H1 (cell line): ENCODE results near the gene TPSG1. TPM values are rescaled to one million over a fixed set of nuclear protein-coding genes. Genes with fewer than 3 reads are reported as not detected.
"Not testable (repeated sequence)": the region's sequence is repeated elsewhere in the genome, so short reads cannot be mapped to it uniquely, and the experiment has no call there.

Experiments
- CTCF ChIA-PET: fragments of 300-600 bp; sonication (Branson Sonifier 250); formaldehyde crosslinking; loops from one replicate; lab custom pipeline; 2021; ENCODE audit not compliant: partially characterized antibody; lab: Charles Lee
- POLR2A ChIA-PET: fragments of 300-600 bp; sonication (Branson Sonifier 250); formaldehyde crosslinking; loops from one replicate; lab custom pipeline; 2021; ENCODE audit warnings: inconsistent platforms; ENCODE audit not compliant: partially characterized antibody; lab: Charles Lee
- DNase-seq, 2 experiments: peaks; one replicate each; pipeline versions ENCODE4 v3.0.0 to v3.0.0-alpha.2; 2010 to 2022; ENCODE audit warnings: low spot score in 2 of 2, low read depth in 1 of 2, mixed read lengths in 1 of 2
- FAIRE-seq: peaks from 2 replicates; lab custom pipeline; 2011; peaks lifted over from hg19 to GRCh38; lab: Jason Lieb, UNC
- H2AFZ ChIP-seq: 2 replicates; pipeline ENCODE4 v1.8.1; 2012; ENCODE audit warnings: low read length, inconsistent platforms
- H2AK5ac ChIP-seq: 2 replicates; pipeline ENCODE4 v1.6.1; 2013; ENCODE audit warnings: low read depth, low read length
- H2BK120ac ChIP-seq: replicated peaks from 2 replicates; pipeline ENCODE3; 2013; ENCODE audit warnings: low read depth, low read length, inconsistent platforms
- H2BK12ac ChIP-seq: 2 replicates; pipeline ENCODE4 v1.6.1; 2013; ENCODE audit warnings: low read depth, low read length
- H2BK15ac ChIP-seq: 2 replicates; pipeline ENCODE4 v1.6.1; 2013; ENCODE audit warnings: low read length
- H2BK20ac ChIP-seq: 2 replicates; pipeline ENCODE4 v1.6.1; 2013; ENCODE audit warnings: low read length
- H2BK5ac ChIP-seq: 2 replicates; pipeline ENCODE4 v1.6.1; 2013; ENCODE audit warnings: low read depth, low read length
- H3K14ac ChIP-seq: 2 replicates; pipeline ENCODE4 v1.6.1; 2013; ENCODE audit warnings: inconsistent platforms; ENCODE audit not compliant: insufficient read length
- H3K18ac ChIP-seq: 2 replicates; pipeline ENCODE4 v1.6.1; 2013; ENCODE audit warnings: low read length; ENCODE audit errors: extremely low read depth
- H3K23ac ChIP-seq: 2 replicates; pipeline ENCODE4 v1.6.1; 2013; ENCODE audit warnings: inconsistent platforms; ENCODE audit not compliant: insufficient read length
- H3K23me2 ChIP-seq: 2 replicates; pipeline ENCODE4 v1.6.1; 2013; ENCODE audit warnings: low read depth, low read length
- H3K27ac ChIP-seq: 2 replicates; pipeline ENCODE4 v1.6.1; 2011; ENCODE audit warnings: low read depth, low read length, inconsistent platforms
- H3K27me3 ChIP-seq, 4 experiments: replicated peaks in 1 of 4; 1 replicate in 1 of 4; 2 replicates in 3 of 4; pipeline versions ENCODE4 v1.6.1 to v1.8.1; 2011 to 2013; ENCODE audit warnings: low read length in 3 of 4, mild to moderate bottlenecking in 3 of 4, inconsistent platforms in 2 of 4, mixed read lengths in 2 of 4, moderate library complexity in 1 of 4; ENCODE audit not compliant: control insufficient read depth in 3 of 4, insufficient read depth in 3 of 4; ENCODE audit errors: extremely low read depth in 1 of 4
- H3K36me3 ChIP-seq, 4 experiments: 2 replicates each; pipeline versions ENCODE4 v1.6.1 to v1.8.1; 2011 to 2013; ENCODE audit warnings: mild to moderate bottlenecking in 4 of 4, low read length in 3 of 4, moderate library complexity in 2 of 4, control low read depth in 1 of 4, inconsistent platforms in 1 of 4; ENCODE audit not compliant: insufficient read depth in 4 of 4, control insufficient read depth in 2 of 4
- H3K4ac ChIP-seq: replicated peaks from 2 replicates; pipeline ENCODE3; 2013; ENCODE audit warnings: low read length, low read depth, mixed read lengths, inconsistent platforms; ENCODE audit not compliant: insufficient read length
- H3K4me1 ChIP-seq, 4 experiments: replicated peaks in 1 of 4; 1 replicate in 1 of 4; 2 replicates in 3 of 4; pipeline versions ENCODE4 v1.6.1 to v1.8.1; 2011 to 2013; ENCODE audit warnings: low read length in 3 of 4, inconsistent platforms in 2 of 4, mixed read lengths in 1 of 4; ENCODE audit not compliant: insufficient read depth in 4 of 4, control insufficient read depth in 3 of 4
- H3K4me2 ChIP-seq, 2 experiments: 2 replicates each; pipeline versions ENCODE4 v1.6.1 to v1.8.1; 2011 to 2013; ENCODE audit warnings: low read depth in 2 of 2, low read length in 2 of 2, control low read depth in 1 of 2, inconsistent platforms in 1 of 2, mild to moderate bottlenecking in 1 of 2; ENCODE audit not compliant: insufficient read depth in 1 of 2
- H3K4me3 ChIP-seq, 4 experiments: fragments of 200-600, 300-600 bp in 1 of 4; sonication (generic), shearing (Covaris generic), sonication (Bioruptor Twin) in 1 of 4; 2 replicates each; pipeline versions ENCODE4 v1.5.1 to v1.8.1; 2011 to 2016; ENCODE audit warnings: low read length in 4 of 4, low read depth in 3 of 4, control low read depth in 2 of 4, inconsistent platforms in 2 of 4, mild to moderate bottlenecking in 2 of 4, mixed read lengths in 1 of 4, moderate library complexity in 1 of 4; ENCODE audit not compliant: insufficient read depth in 2 of 4; ENCODE audit errors: extremely low read depth in 1 of 4
- H3K56ac ChIP-seq: replicated peaks from 2 replicates; pipeline ENCODE3; 2013; ENCODE audit warnings: low read depth, mild to moderate bottlenecking, mixed read lengths, low read length, inconsistent platforms; ENCODE audit not compliant: insufficient read length
- H3K79me1 ChIP-seq: 2 replicates; pipeline ENCODE4 v1.6.1; 2013; ENCODE audit warnings: low read depth, low read length, control low read depth
- H3K79me2 ChIP-seq, 2 experiments: 2 replicates each; pipeline versions ENCODE4 v1.6.1 to v1.8.1; 2012 to 2013; ENCODE audit warnings: low read length in 2 of 2, mild to moderate bottlenecking in 2 of 2, inconsistent platforms in 1 of 2; ENCODE audit not compliant: insufficient read depth in 2 of 2, control insufficient read depth in 1 of 2
- H3K9ac ChIP-seq, 4 experiments: replicated peaks in 1 of 4; 1 replicate in 1 of 4; 2 replicates in 3 of 4; pipeline versions ENCODE4 v1.6.1 to v1.8.1; 2011 to 2013; ENCODE audit warnings: low read depth in 3 of 4, low read length in 3 of 4, control low read depth in 2 of 4, mild to moderate bottlenecking in 2 of 4, moderate library complexity in 2 of 4, inconsistent platforms in 1 of 4; ENCODE audit errors: extremely low read depth in 1 of 4
- H3K9me3 ChIP-seq, 2 experiments: 2 replicates each; pipeline versions ENCODE4 v1.6.1 to v1.8.1; 2012 to 2013; ENCODE audit warnings: mild to moderate bottlenecking in 2 of 2, moderate library complexity in 2 of 2, control low read depth in 1 of 2, inconsistent platforms in 1 of 2, low read depth in 1 of 2, low read length in 1 of 2, mixed read lengths in 1 of 2; ENCODE audit not compliant: insufficient read depth in 2 of 2
- H4K20me1 ChIP-seq, 2 experiments: replicated peaks in 1 of 2; 2 replicates each; pipeline versions ENCODE3 to v1.8.1; 2011 to 2013; ENCODE audit warnings: inconsistent platforms in 2 of 2, low read length in 2 of 2, mild to moderate bottlenecking in 1 of 2; ENCODE audit not compliant: insufficient read depth in 2 of 2, control insufficient read depth in 1 of 2
- H4K5ac ChIP-seq: 2 replicates; pipeline ENCODE4 v1.6.1; 2013; ENCODE audit warnings: low read length, low read depth, mixed read lengths, inconsistent platforms; ENCODE audit not compliant: insufficient read length
- H4K8ac ChIP-seq: 2 replicates; pipeline ENCODE4 v1.8.0; 2013; ENCODE audit warnings: mild to moderate bottlenecking, moderate library complexity, low read length, inconsistent platforms; ENCODE audit not compliant: insufficient read depth; ENCODE audit errors: extremely low read depth
- H4K91ac ChIP-seq: replicated peaks from 2 replicates; pipeline ENCODE3; 2013; ENCODE audit warnings: low read length, mixed read lengths, inconsistent platforms; ENCODE audit not compliant: insufficient read length
- POLR2AphosphoS5 ChIP-seq: IDR thresholded peaks from 2 replicates; pipeline ENCODE4 v1.6.1; 2011; ENCODE audit warnings: low read depth, low read length
- WGBS, 2 experiments: shearing (Covaris generic) in 1 of 2; methylation state at CpG; one replicate each; pipeline versions ENCODE4 v1.1.6 to v1.1.7; 2013 to 2015; ENCODE audit warnings: low lambda C conversion rate in 2 of 2, mixed read lengths in 2 of 2, inconsistent platforms in 1 of 2, low coverage in 1 of 2, missing lambda C conversion rate in 1 of 2; ENCODE audit not compliant: insufficient replicate concordance in 2 of 2, insufficient coverage in 1 of 2, insufficient read length in 1 of 2; ENCODE audit errors: extremely low coverage in 1 of 2, missing lambda C conversion rate in 1 of 2; 5-methylcytosine and 5-hydroxymethylcytosine counted together
- polyA plus RNA-seq, 7 experiments: library from polyadenylated mRNA; depleted of rRNA in 3 of 7; stranded (reverse) in 5 of 7; unstranded in 2 of 7; fragments of >200 nt in 5 of 7; fragments of 200-250 nt in 2 of 7; gene quantifications; 1 replicate in 5 of 7; 2 replicates in 1 of 7; 4 replicates in 1 of 7; pipeline versions ENCODE4 v1.2.1 to v1.2.3, GENCODE V29; 2011 to 2013; ENCODE audit warnings: missing spikeins in 2 of 7, mixed read lengths in 2 of 7
- total RNA-seq: library from RNA; stranded (reverse); fragmentation: NEBNext Ultra II Directional; extraction: Animal tissue kit (Norgen Biotek cat#: 25700); gene quantifications from 2 replicates; pipeline ENCODE4 v1.2.1, GENCODE V29; 2021

The TPSG1 gene
- total and polyA plus RNA-seq, 2 of the 8 experiments (the other 6 are each of a cell fraction or from before 2014, with no cell fraction given) = not detected

- H3K23me2 ChIP-seq, H2BK120ac ChIP-seq, H2AK5ac ChIP-seq, POLR2A ChIA-PET, DNase-seq, H3K4ac ChIP-seq, H3K4me3 ChIP-seq, H4K8ac ChIP-seq, H2BK5ac ChIP-seq, H3K9ac ChIP-seq, H3K18ac ChIP-seq, H2BK15ac ChIP-seq, H4K20me1 ChIP-seq, H3K36me3 ChIP-seq, CTCF ChIA-PET, H3K27ac ChIP-seq, H4K91ac ChIP-seq, H2BK20ac ChIP-seq, H3K4me1 ChIP-seq, H3K4me2 ChIP-seq, H2BK12ac ChIP-seq, H4K5ac ChIP-seq, H3K9me3 ChIP-seq, H3K79me2 ChIP-seq, H3K27me3 ChIP-seq, H3K56ac ChIP-seq, FAIRE-seq, H3K14ac ChIP-seq, H2AFZ ChIP-seq, H3K79me1 ChIP-seq, H3K23ac ChIP-seq: not testable (repeated sequence)
- TF ChIP-seq POLR2AphosphoS5 = peak; percentile 32; the same call in 1 of the 2 replicates
- WGBS, 2 experiments = 80% methylated on average over 21 of the region's 24 CpGs; no CpG with 5 or more reads in 1 of the 2 experiments
These were observed 752 bp upstream of the TPSG1 start for GRCh38 chr16:1225728-1226311.
